Measurements from ENCODE around the gene PFAS. TPM values are rescaled to one million over a fixed set of nuclear protein-coding genes. Genes with fewer than 3 reads are reported as not detected.

Gene PFAS
- total and polyA plus RNA-seq, 10 donors, result 12.6 to 70.3 (median 26.4) TPM

GRCh38 chr17:8234361-8235270, 14.5 kb upstream of the PFAS start:
- intact Hi-C loops (cut with DNase I; ENCODE audit: low total_unique reads), result no loop called here
- 93 to 94% (median 93%) methylated on average over 21 of the region's 21 CpGs for WGBS, 5 donors
- H3K36me3 ChIP-seq, result peaks cover 17 to 100% (median 98%) of the 10 kb centered on the region in 6 donors
- DNase-seq, result no peak
- H3K4me3 ChIP-seq, result no peak overlapping the region
- no peak for TF ChIP-seq POLR2A (IDR thresholded peaks at IDR 0.05)
- peak in 1 of 3 donors; percentile 42 for TF ChIP-seq POLR2AphosphoS5 (IDR thresholded peaks at IDR 0.05)
- no peak overlapping the region for H3K27ac ChIP-seq
- H3K27me3 ChIP-seq (replicated peaks in 1 of 7), result no peaks in the 10 kb centered on the region
- H3K4me1 ChIP-seq, result peaks cover 0 to 6% (median 0%) of the 10 kb centered on the region in 6 donors
- H3K9me3 ChIP-seq, result no peaks in the 10 kb centered on the region

GRCh38 chr17:8235676-8236075, 13.4 kb upstream of the PFAS start:
- intact Hi-C loops (cut with DNase I; ENCODE audit: low total_unique reads), result no loop called here
- no peak overlapping the region for H3K27ac ChIP-seq
- H3K9me3 ChIP-seq, result no peaks in the 10 kb centered on the region
- no peak for TF ChIP-seq POLR2A (IDR thresholded peaks at IDR 0.05)
- TF ChIP-seq POLR2AphosphoS5 (IDR thresholded peaks at IDR 0.05), result no peak
- no peak for TF ChIP-seq CTCF (IDR thresholded peaks at IDR 0.05 in 8 of 11, conservative IDR thresholded peaks at IDR 0.05 in 3 of 11)
- no peak overlapping the region for H3K4me3 ChIP-seq
- H3K36me3 ChIP-seq, result peaks cover 17 to 100% (median 98%) of the 10 kb centered on the region in 6 donors
- WGBS, 5 donors, result 93 to 98% (median 95%) methylated on average over 7 of the region's 7 CpGs
- no peak for DNase-seq
- H3K4me1 ChIP-seq, result peaks cover 0 to 7% (median 0%) of the 10 kb centered on the region in 6 donors
- H3K27me3 ChIP-seq (replicated peaks in 1 of 7), result no peaks in the 10 kb centered on the region

- TF ChIP-seq POLR2AphosphoS5 (IDR thresholded peaks at IDR 0.05) (no peak), POLR2A (IDR thresholded peaks at IDR 0.05) (no peak), CTCF (IDR thresholded peaks at IDR 0.05 in 8 of 11, conservative IDR thresholded peaks at IDR 0.05 in 3 of 11) (no peak)
- H3K4me3 ChIP-seq, result no peak overlapping the region
- peaks cover 13 to 100% (median 98%) of the 10 kb centered on the region in 6 donors for H3K36me3 ChIP-seq
- peaks cover 0 to 20% (median 0%) of the 10 kb centered on the region in 6 donors for H3K4me1 ChIP-seq
- 92 to 95% (median 93%) methylated on average over 7 of the region's 7 CpGs for whole genome bisulfite sequencing, 5 donors
- H3K27ac ChIP-seq, result no peak overlapping the region
- no peak for DNase-seq
- intact Hi-C loops (cut with DNase I; ENCODE audit: low total_unique reads), result no loop called here
- H3K27me3 ChIP-seq (replicated peaks in 1 of 7), result no peaks in the 10 kb centered on the region
- H3K9me3 ChIP-seq, result no peaks in the 10 kb centered on the region
Measured at GRCh38 chr17:8237175-8237574, 11.9 kb upstream of the PFAS start.

- Histone ChIP-seq H3K27ac (no peak overlapping the region), H3K36me3 (peaks cover 13 to 99% (median 91%) of the 10 kb centered on the region in 6 donors), H3K9me3 (no peaks in the 10 kb centered on the region), H3K4me3 (no peak overlapping the region), H3K4me1 (peaks cover 0 to 24% (median 0%) of the 10 kb centered on the region in 6 donors), H3K27me3 (replicated peaks in 1 of 7) (no peaks in the 10 kb centered on the region)
- no peak for DNase-seq
- no peak for TF ChIP-seq CTCF (IDR thresholded peaks at IDR 0.05 in 8 of 11, conservative IDR thresholded peaks at IDR 0.05 in 3 of 11)
- no peak for TF ChIP-seq POLR2AphosphoS5 (IDR thresholded peaks at IDR 0.05)
- TF ChIP-seq POLR2A (IDR thresholded peaks at IDR 0.05), result no peak
- intact Hi-C loops (cut with DNase I; ENCODE audit: low total_unique reads), result no loop called here
- 76 to 89% (median 87%) methylated on average over 4 of the region's 4 CpGs for WGBS, 5 donors
Measured at GRCh38 chr17:8237886-8238285, 11.2 kb upstream of the PFAS start.
